AG04449 (cell line): ENCODE measurements around the gene APRT.

Experiments used
- CTCF ChIA-PET: fragments of 350-600 bp; formaldehyde crosslinking; extraction: SDS; loops from one replicate; lab custom pipeline; 2021; ENCODE audit warnings: antibody characterized with exemption; lab: Yijun Ruan, JAX
- POLR2A ChIA-PET: fragments of 400-600, 350-600 bp; formaldehyde crosslinking; extraction: SDS; loops from one replicate; lab custom pipeline; 2020; ENCODE audit warnings: antibody characterized with exemption, inconsistent platforms; lab: Yijun Ruan, JAX
- DNase-seq: peaks from one replicate; pipeline ENCODE4 v3.0.0-alpha.2; 2010; ENCODE audit warnings: low read depth, low spot score
- H3K4me3 ChIP-seq: 2 replicates; pipeline ENCODE4 v1.5.1; 2011; ENCODE audit warnings: low read depth, mild to moderate bottlenecking, control low read depth, low read length
- CTCF ChIP-seq: IDR thresholded peaks from one replicate; pipeline ENCODE4 v1.5.1; 2011; ENCODE audit warnings: mild to moderate bottlenecking, moderate library complexity, low read length, control low read depth, inconsistent platforms; ENCODE audit not compliant: insufficient read depth; ENCODE audit errors: missing control alignments

Gene APRT

GRCh38 chr16:88780142-88781062, 31.3 kb downstream of the APRT start:
- POLR2A ChIA-PET, result interaction anchor here (0.7 to 5.2 kb wide), 4 partner anchors 8 to 26 kb away, joined by 3 to 95 read pairs (median 3); no protein-coding TSS in a partner anchor
- H3K4me3 ChIP-seq, result no peak overlapping the region
- DNase-seq, result no peak
- no peak for TF ChIP-seq CTCF
- CTCF ChIA-PET, result interaction anchor here (0.7 to 5.9 kb wide), 10 partner anchors 8 to 78 kb away, joined by 3 to 76 read pairs (median 4); no protein-coding TSS in a partner anchor

GRCh38 chr16:88779406-88780141, 32.2 kb downstream of the APRT start:
- ChIA-PET CTCF (interaction anchor here (0.9 to 5.9 kb wide), 5 partner anchors 22 to 45 kb away, joined by 3 to 76 read pairs (median 7); no protein-coding TSS in a partner anchor), POLR2A (interaction anchor here (0.6 to 0.8 kb wide), 2 partner anchors 9 to 25 kb away, joined by 3 read pairs; no protein-coding TSS in a partner anchor)
- no peak for TF ChIP-seq CTCF
- no peak for DNase-seq
- H3K4me3 ChIP-seq, result no peak overlapping the region

- no peak for DNase-seq
- no peak for TF ChIP-seq CTCF
- H3K4me3 ChIP-seq, result no peak overlapping the region
- POLR2A ChIA-PET, result interaction anchor here (0.6 kb wide), 1 partner anchor 8 kb away, joined by 3 read pairs; no protein-coding TSS in a partner anchor
- CTCF ChIA-PET, result interaction anchor here (0.7 kb wide), 1 partner anchor 15 kb away, joined by 3 read pairs; no protein-coding TSS in a partner anchor
Observed at GRCh38 chr16:88778541-88779065, 33.1 kb downstream of the APRT start.

GRCh38 chr16:88778271-88778525, 33.5 kb downstream of the APRT start:
- H3K4me3 ChIP-seq, result no peak overlapping the region
- ChIA-PET CTCF (interaction anchor here (0.7 to 1.8 kb wide), 2 partner anchors 14 to 41 kb away, joined by 3 to 7 read pairs; no protein-coding TSS in a partner anchor), POLR2A (no interaction called here)
- DNase-seq, result no peak
- TF ChIP-seq CTCF, result no peak

GRCh38 chr16:88777471-88778270, 34.1 kb downstream of the APRT start:
- CTCF ChIA-PET, result interaction anchor here (0.7 to 1.8 kb wide), 3 partner anchors 9 to 40 kb away, joined by 3 to 7 read pairs (median 4); no protein-coding TSS in a partner anchor

More at GRCh38 chr16:88777471-88778270, 34.1 kb downstream of the APRT start:
- DNase-seq, result no peak
- no peak overlapping the region for H3K4me3 ChIP-seq
- POLR2A ChIA-PET, result no interaction called here
- TF ChIP-seq CTCF, result no peak
